H1 (cell line): Measurements from ENCODE around the gene IZUMO4. TPM values are rescaled to one million over a fixed set of nuclear protein-coding genes. Genes with fewer than 3 reads are reported as not detected.
A peak's percentile ranks its signal among the peaks of the same experiment; 100 is the strongest.

ENCODE experiments used
- CTCF ChIA-PET: fragments of 300-600 bp; sonication (Branson Sonifier 250); formaldehyde crosslinking; loops from one replicate; lab custom pipeline; 2021; ENCODE audit not compliant: partially characterized antibody; lab: Charles Lee
- POLR2A ChIA-PET: fragments of 300-600 bp; sonication (Branson Sonifier 250); formaldehyde crosslinking; loops from one replicate; lab custom pipeline; 2021; ENCODE audit warnings: inconsistent platforms; ENCODE audit not compliant: partially characterized antibody; lab: Charles Lee
- DNase-seq, 2 experiments: peaks; one replicate each; pipeline versions ENCODE4 v3.0.0 to v3.0.0-alpha.2; 2010 to 2022; ENCODE audit warnings: low spot score in 2 of 2, low read depth in 1 of 2, mixed read lengths in 1 of 2
- FAIRE-seq: peaks from 2 replicates; lab custom pipeline; 2011; peaks lifted over from hg19 to GRCh38; lab: Jason Lieb, UNC
- H2AFZ ChIP-seq: 2 replicates; pipeline ENCODE4 v1.8.1; 2012; ENCODE audit warnings: low read length, inconsistent platforms
- H2AK5ac ChIP-seq: 2 replicates; pipeline ENCODE4 v1.6.1; 2013; ENCODE audit warnings: low read depth, low read length
- H2BK120ac ChIP-seq: replicated peaks from 2 replicates; pipeline ENCODE3; 2013; ENCODE audit warnings: low read depth, low read length, inconsistent platforms
- H2BK12ac ChIP-seq: 2 replicates; pipeline ENCODE4 v1.6.1; 2013; ENCODE audit warnings: low read depth, low read length
- H2BK15ac ChIP-seq: 2 replicates; pipeline ENCODE4 v1.6.1; 2013; ENCODE audit warnings: low read length
- H2BK20ac ChIP-seq: 2 replicates; pipeline ENCODE4 v1.6.1; 2013; ENCODE audit warnings: low read length
- H2BK5ac ChIP-seq: 2 replicates; pipeline ENCODE4 v1.6.1; 2013; ENCODE audit warnings: low read depth, low read length
- H3K14ac ChIP-seq: 2 replicates; pipeline ENCODE4 v1.6.1; 2013; ENCODE audit warnings: inconsistent platforms; ENCODE audit not compliant: insufficient read length
- H3K18ac ChIP-seq: 2 replicates; pipeline ENCODE4 v1.6.1; 2013; ENCODE audit warnings: low read length; ENCODE audit errors: extremely low read depth
- H3K23ac ChIP-seq: 2 replicates; pipeline ENCODE4 v1.6.1; 2013; ENCODE audit warnings: inconsistent platforms; ENCODE audit not compliant: insufficient read length
- H3K23me2 ChIP-seq: 2 replicates; pipeline ENCODE4 v1.6.1; 2013; ENCODE audit warnings: low read depth, low read length
- H3K27ac ChIP-seq: 2 replicates; pipeline ENCODE4 v1.6.1; 2011; ENCODE audit warnings: low read depth, low read length, inconsistent platforms
- H3K27me3 ChIP-seq, 4 experiments: replicated peaks in 1 of 4; 1 replicate in 1 of 4; 2 replicates in 3 of 4; pipeline versions ENCODE4 v1.6.1 to v1.8.1; 2011 to 2013; ENCODE audit warnings: low read length in 3 of 4, mild to moderate bottlenecking in 3 of 4, inconsistent platforms in 2 of 4, mixed read lengths in 2 of 4, moderate library complexity in 1 of 4; ENCODE audit not compliant: control insufficient read depth in 3 of 4, insufficient read depth in 3 of 4; ENCODE audit errors: extremely low read depth in 1 of 4
- H3K36me3 ChIP-seq, 4 experiments: 2 replicates each; pipeline versions ENCODE4 v1.6.1 to v1.8.1; 2011 to 2013; ENCODE audit warnings: mild to moderate bottlenecking in 4 of 4, low read length in 3 of 4, moderate library complexity in 2 of 4, control low read depth in 1 of 4, inconsistent platforms in 1 of 4; ENCODE audit not compliant: insufficient read depth in 4 of 4, control insufficient read depth in 2 of 4
- H3K4ac ChIP-seq: replicated peaks from 2 replicates; pipeline ENCODE3; 2013; ENCODE audit warnings: low read length, low read depth, mixed read lengths, inconsistent platforms; ENCODE audit not compliant: insufficient read length
- H3K4me1 ChIP-seq, 4 experiments: replicated peaks in 1 of 4; 1 replicate in 1 of 4; 2 replicates in 3 of 4; pipeline versions ENCODE4 v1.6.1 to v1.8.1; 2011 to 2013; ENCODE audit warnings: low read length in 3 of 4, inconsistent platforms in 2 of 4, mixed read lengths in 1 of 4; ENCODE audit not compliant: insufficient read depth in 4 of 4, control insufficient read depth in 3 of 4
- H3K4me2 ChIP-seq, 2 experiments: 2 replicates each; pipeline versions ENCODE4 v1.6.1 to v1.8.1; 2011 to 2013; ENCODE audit warnings: low read depth in 2 of 2, low read length in 2 of 2, control low read depth in 1 of 2, inconsistent platforms in 1 of 2, mild to moderate bottlenecking in 1 of 2; ENCODE audit not compliant: insufficient read depth in 1 of 2
- H3K4me3 ChIP-seq, 4 experiments: fragments of 200-600, 300-600 bp in 1 of 4; sonication (generic), shearing (Covaris generic), sonication (Bioruptor Twin) in 1 of 4; 2 replicates each; pipeline versions ENCODE4 v1.5.1 to v1.8.1; 2011 to 2016; ENCODE audit warnings: low read length in 4 of 4, low read depth in 3 of 4, control low read depth in 2 of 4, inconsistent platforms in 2 of 4, mild to moderate bottlenecking in 2 of 4, mixed read lengths in 1 of 4, moderate library complexity in 1 of 4; ENCODE audit not compliant: insufficient read depth in 2 of 4; ENCODE audit errors: extremely low read depth in 1 of 4
- H3K56ac ChIP-seq: replicated peaks from 2 replicates; pipeline ENCODE3; 2013; ENCODE audit warnings: low read depth, mild to moderate bottlenecking, mixed read lengths, low read length, inconsistent platforms; ENCODE audit not compliant: insufficient read length
- H3K79me1 ChIP-seq: 2 replicates; pipeline ENCODE4 v1.6.1; 2013; ENCODE audit warnings: low read depth, low read length, control low read depth
- H3K79me2 ChIP-seq, 2 experiments: 2 replicates each; pipeline versions ENCODE4 v1.6.1 to v1.8.1; 2012 to 2013; ENCODE audit warnings: low read length in 2 of 2, mild to moderate bottlenecking in 2 of 2, inconsistent platforms in 1 of 2; ENCODE audit not compliant: insufficient read depth in 2 of 2, control insufficient read depth in 1 of 2
- H3K9ac ChIP-seq, 4 experiments: replicated peaks in 1 of 4; 1 replicate in 1 of 4; 2 replicates in 3 of 4; pipeline versions ENCODE4 v1.6.1 to v1.8.1; 2011 to 2013; ENCODE audit warnings: low read depth in 3 of 4, low read length in 3 of 4, control low read depth in 2 of 4, mild to moderate bottlenecking in 2 of 4, moderate library complexity in 2 of 4, inconsistent platforms in 1 of 4; ENCODE audit errors: extremely low read depth in 1 of 4
- H3K9me3 ChIP-seq, 2 experiments: 2 replicates each; pipeline versions ENCODE4 v1.6.1 to v1.8.1; 2012 to 2013; ENCODE audit warnings: mild to moderate bottlenecking in 2 of 2, moderate library complexity in 2 of 2, control low read depth in 1 of 2, inconsistent platforms in 1 of 2, low read depth in 1 of 2, low read length in 1 of 2, mixed read lengths in 1 of 2; ENCODE audit not compliant: insufficient read depth in 2 of 2
- H4K20me1 ChIP-seq, 2 experiments: replicated peaks in 1 of 2; 2 replicates each; pipeline versions ENCODE3 to v1.8.1; 2011 to 2013; ENCODE audit warnings: inconsistent platforms in 2 of 2, low read length in 2 of 2, mild to moderate bottlenecking in 1 of 2; ENCODE audit not compliant: insufficient read depth in 2 of 2, control insufficient read depth in 1 of 2
- H4K5ac ChIP-seq: 2 replicates; pipeline ENCODE4 v1.6.1; 2013; ENCODE audit warnings: low read length, low read depth, mixed read lengths, inconsistent platforms; ENCODE audit not compliant: insufficient read length
- H4K8ac ChIP-seq: 2 replicates; pipeline ENCODE4 v1.8.0; 2013; ENCODE audit warnings: mild to moderate bottlenecking, moderate library complexity, low read length, inconsistent platforms; ENCODE audit not compliant: insufficient read depth; ENCODE audit errors: extremely low read depth
- H4K91ac ChIP-seq: replicated peaks from 2 replicates; pipeline ENCODE3; 2013; ENCODE audit warnings: low read length, mixed read lengths, inconsistent platforms; ENCODE audit not compliant: insufficient read length
- CTCF ChIP-seq, 3 experiments: IDR thresholded peaks; 1 replicate in 2 of 3; 2 replicates in 1 of 3; pipeline versions ENCODE4 v1.5.1 to v1.6.1; 2011; ENCODE audit warnings: low read length in 3 of 3, mild to moderate bottlenecking in 3 of 3, inconsistent platforms in 2 of 3, low read depth in 1 of 3, moderate library complexity in 1 of 3; ENCODE audit not compliant: insufficient read depth in 1 of 3; ENCODE audit errors: control extremely low read depth in 1 of 3
- SIRT6 ChIP-seq: IDR thresholded peaks from one replicate; pipeline ENCODE4 v1.7.1; 2012; ENCODE audit warnings: low read length, inconsistent platforms
- TBP ChIP-seq: IDR thresholded peaks from 2 replicates; pipeline ENCODE4 v1.6.1; 2011; ENCODE audit warnings: low read depth, low read length, improper control_type of control experiment
- TCF12 ChIP-seq: IDR thresholded peaks from 2 replicates; pipeline ENCODE4 v1.6.1; 2011; ENCODE audit warnings: low read depth, mild to moderate bottlenecking, low read length
- ZNF274 ChIP-seq: IDR thresholded peaks from 2 replicates; pipeline ENCODE4 v1.7.0; 2012; ENCODE audit warnings: low read length, borderline replicate concordance; ENCODE audit errors: extremely low read depth
- WGBS, 2 experiments: shearing (Covaris generic) in 1 of 2; methylation state at CpG; one replicate each; pipeline versions ENCODE4 v1.1.6 to v1.1.7; 2013 to 2015; ENCODE audit warnings: low lambda C conversion rate in 2 of 2, mixed read lengths in 2 of 2, inconsistent platforms in 1 of 2, low coverage in 1 of 2, missing lambda C conversion rate in 1 of 2; ENCODE audit not compliant: insufficient replicate concordance in 2 of 2, insufficient coverage in 1 of 2, insufficient read length in 1 of 2; ENCODE audit errors: extremely low coverage in 1 of 2, missing lambda C conversion rate in 1 of 2; 5-methylcytosine and 5-hydroxymethylcytosine counted together
- polyA plus RNA-seq, 7 experiments: library from polyadenylated mRNA; depleted of rRNA in 3 of 7; stranded (reverse) in 5 of 7; unstranded in 2 of 7; fragments of >200 nt in 5 of 7; fragments of 200-250 nt in 2 of 7; gene quantifications; 1 replicate in 5 of 7; 2 replicates in 1 of 7; 4 replicates in 1 of 7; pipeline versions ENCODE4 v1.2.1 to v1.2.3, GENCODE V29; 2011 to 2013; ENCODE audit warnings: missing spikeins in 2 of 7, mixed read lengths in 2 of 7
- total RNA-seq: library from RNA; stranded (reverse); fragmentation: NEBNext Ultra II Directional; extraction: Animal tissue kit (Norgen Biotek cat#: 25700); gene quantifications from 2 replicates; pipeline ENCODE4 v1.2.1, GENCODE V29; 2021
- TF ChIP-seq, protein P1 (sequence below): IDR thresholded peaks from 2 replicates; pipeline ENCODE4 v1.6.1; 2011; ENCODE audit warnings: low read depth, mild to moderate bottlenecking, low read length; ENCODE audit not compliant: insufficient read depth

Gene IZUMO4
- total and polyA plus RNA-seq, 2 of the 8 experiments (the other 6 are each of a cell fraction or from before 2014, with no cell fraction given), result 1.8 to 1.9 TPM

- Histone ChIP-seq H3K4me1 (no peaks in the 10 kb centered on the region), H3K27ac (no peak overlapping the region), H3K9me3 (no peaks in the 10 kb centered on the region; a peak in 1 of 4 replicates), H3K79me2 (no peaks in the 10 kb centered on the region), H3K27me3 (no peaks in the 10 kb centered on the region), H3K4ac (no peak overlapping the region), H2BK12ac (no peak overlapping the region), H4K8ac (peak overlapping the region; percentile 79; the same call in 1 of the 2 replicates), H2BK120ac (no peak overlapping the region), H2BK20ac (no peak overlapping the region), H3K18ac (no peak overlapping the region), H4K91ac (no peak overlapping the region), H2BK15ac (no peak overlapping the region), H3K56ac (no peak overlapping the region), H3K4me2 (no peak overlapping the region), H2AFZ (no peak overlapping the region), H2AK5ac (no peak overlapping the region), H3K4me3 (no peak overlapping the region), H3K9ac (no peak overlapping the region), H3K23ac (no peak overlapping the region), H3K36me3 (peaks cover 56 to 96% (median 91%) of the 10 kb centered on the region in 4 experiments), H3K14ac (no peak overlapping the region), H4K20me1 (peaks cover 4 to 21% of the 10 kb centered on the region in 2 experiments), H3K23me2 (no peaks in the 10 kb centered on the region), H3K79me1 (no peaks in the 10 kb centered on the region; the same call in none of the 2 replicates), H2BK5ac (no peak overlapping the region), H4K5ac (no peak overlapping the region)
- FAIRE-seq (no peak), DNase-seq (no peak)
- ChIA-PET POLR2A (interaction anchor here (1.0 to 1.9 kb wide), 4 partner anchors 8 to 158 kb away, joined by 3 to 4 read pairs (median 4); no protein-coding TSS in a partner anchor), CTCF (interaction anchor here (0.6 to 2.4 kb wide), 4 partner anchors 12 to 166 kb away, joined by 3 to 8 read pairs (median 4); no protein-coding TSS in a partner anchor)
- 91% methylated on average over 20 of the region's 20 CpGs; no CpG with 5 or more reads in 1 of the 2 experiments for WGBS, 2 experiments
- TF ChIP-seq, protein P1, sequence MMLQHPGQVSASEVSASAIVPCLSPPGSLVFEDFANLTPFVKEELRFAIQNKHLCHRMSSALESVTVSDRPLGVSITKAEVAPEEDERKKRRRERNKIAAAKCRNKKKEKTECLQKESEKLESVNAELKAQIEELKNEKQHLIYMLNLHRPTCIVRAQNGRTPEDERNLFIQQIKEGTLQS, result no peak
- TF ChIP-seq TBP (no peak), CTCF (IDR thresholded peaks at IDR 0.05; ENCODE audit: control extremely low read depth in 1 of 3, insufficient read depth in 1 of 3, low read depth in 1 of 3, low read length in 3 of 3) (no peak), SIRT6 (no peak), ZNF274 (no peak), TCF12 (no peak)
Observed at GRCh38 chr19:2111886-2112285, 15.2 kb downstream of the IZUMO4 start.
